Heart left ventricle (tissue), 16 donors: Measurements from ENCODE around the gene SUSD4. TPM values are rescaled to one million over a fixed set of nuclear protein-coding genes. Genes with fewer than 3 reads are reported as not detected.

ENCODE experiments used
- ATAC-seq, 4 donors: fragments of 200-7000 bp; cut with Tn5 transposase; one replicate each; pipeline ENCODE4 v1.9.1; 2020 to 2022; ENCODE audit warnings: moderate library complexity in 4 of 4, mild to moderate bottlenecking in 3 of 4, moderate number of reproducible peaks in 1 of 4
- DNase-seq, 5 donors: peaks; one replicate each; pipeline ENCODE4 v3.0.0-alpha.2; 2020
- H3K27ac ChIP-seq, 12 donors: fragments of 200-600 bp; sonication (generic) in 4 of 12; one replicate each; pipeline versions ENCODE4 v1.5.0 to v1.8.0; 2016 to 2022; ENCODE audit warnings: mild to moderate bottlenecking in 2 of 12
- H3K27me3 ChIP-seq, 9 donors: fragments of 200-600 bp; sonication (generic) in 2 of 9; one replicate each; pipeline versions ENCODE4 v1.5.1 to v1.8.0; 2016 to 2022; ENCODE audit warnings: mild to moderate bottlenecking in 3 of 9
- H3K36me3 ChIP-seq, 9 donors: fragments of 200-600 bp; sonication (generic) in 2 of 9; one replicate each; pipeline versions ENCODE4 v1.5.0 to v1.8.0; 2018 to 2022; ENCODE audit warnings: mild to moderate bottlenecking in 2 of 9
- H3K4me1 ChIP-seq, 12 donors: fragments of 200-600 bp; sonication (generic) in 4 of 12; one replicate each; pipeline versions ENCODE4 v1.5.0 to v1.8.0; 2016 to 2022; ENCODE audit warnings: mild to moderate bottlenecking in 3 of 12
- H3K4me3 ChIP-seq, 12 donors: fragments of 200-600 bp; sonication (generic) in 4 of 12; one replicate each; pipeline versions ENCODE4 v1.5.0 to v1.8.0; 2017 to 2022; ENCODE audit warnings: mild to moderate bottlenecking in 9 of 12, moderate library complexity in 4 of 12
- H3K9me3 ChIP-seq, 12 donors: fragments of 200-600 bp; sonication (generic) in 4 of 12; one replicate each; pipeline versions ENCODE4 v1.5.0 to v1.8.0; 2016 to 2022; ENCODE audit warnings: mild to moderate bottlenecking in 1 of 12
- CTCF ChIP-seq, 12 donors: fragments of 200-600 bp; sonication (generic) in 4 of 12; IDR thresholded peaks; one replicate each; pipeline versions ENCODE4 v1.5.0 to v1.8.0; 2018 to 2022; ENCODE audit warnings: antibody characterized with exemption in 12 of 12, mild to moderate bottlenecking in 5 of 12
- POLR2A ChIP-seq, 2 donors: fragments of 450-650 bp; IDR thresholded peaks; one replicate each; pipeline ENCODE4 v1.6.1; 2017; ENCODE audit warnings: antibody characterized with exemption in 2 of 2, mild to moderate bottlenecking in 2 of 2, moderate library complexity in 2 of 2
- whole genome bisulfite sequencing, 4 donors: extraction: QIAGEN DNeasy Blood & Tissue Kit in 2 of 4; methylation state at CpG; one replicate each; pipeline versions ENCODE4 v1.1.5 to v1.1.7; 2013 to 2018; 5-methylcytosine and 5-hydroxymethylcytosine counted together
- intact Hi-C, 10 donors: fragments of 100-400 bp; cut with DNase I; formaldehyde crosslinking; loops; one replicate each; pipeline versions ENCODE4 v1.11.1 to v1.14.2; 2022
- polyA plus RNA-seq, 2 donors: library from polyadenylated mRNA; stranded (reverse); fragments of 200-250 nt; gene quantifications; one replicate each; pipeline ENCODE4 v1.2.3, GENCODE V29; 2013
- total RNA-seq, 9 donors: library from RNA; depleted of rRNA in 2 of 9; stranded (reverse); fragments of >200 nt in 2 of 9; fragmentation: NEBNext Ultra II Directional in 3 of 9; extraction: Animal tissue kit (Norgen Biotek cat#: 25700) in 3 of 9; gene quantifications; one replicate each; pipeline versions ENCODE4 v1.1.0 to v1.2.4, GENCODE V29; 2016 to 2023
- donor health status: ischemic (EF 13 %, LVEDD 7.1; RV severe dilation, severe dysfunction).
- donor health status: healthy with polysubstance abuse.
- donor health status: DM: no; HTN: yes; CAD: no.
- donor health status: DM: no; HTN: no; CAD: no.
- donor health status: ischemic (EF 25% LVEDD 6.9; RV normal size, moderate dysfunction).
- donor health status: ischemic (EF 25% LVEDD 5.7; RV mildly dilated, moderate dysfunction).
- donor health status: healthy.
- donor health status: DM: yes; HTN: yes; CAD: no.
- donor health status: ischemic (EF 35%, LVEDD 5.7; RV mildly dilated, moderate dysfunction).
- donor health status: nonischemic (EF 11% LVEDD 7.7; RV severe dilation, severe dysfunction).
- donor health status: DM: yes; HTN: yes; CAD: no.
- donor health status: PGD.
- donor health status: ischemic (EF 29% LVEDD 5.4; RV normal size, mild dysfunction).
- donor health status: nonischemic (EF 23%, LVEDD 6.1; RV moderate dilation, normal function).

The SUSD4 gene
- total and polyA plus RNA-seq, 11 donors, result 0.40 to 27.2 (median 2.4) TPM

- 89 to 95% (median 93%) methylated on average over 7 of the region's 7 CpGs for WGBS, 4 donors
- DNase-seq, result no peak
- intact Hi-C loops, result loop anchor here in 1 of 10 donors (5.0 kb wide), 1 partner anchor 131 kb away; the partner anchor contains the start of gene SUSD4
- H3K27ac ChIP-seq, result no peak overlapping the region
- H3K27me3 ChIP-seq, result no peaks in the 10 kb centered on the region
- no peak overlapping the region for H3K4me3 ChIP-seq
- H3K36me3 ChIP-seq, result no peaks in the 10 kb centered on the region
- no peak for ATAC-seq
- no peak for TF ChIP-seq POLR2A (IDR thresholded peaks at IDR 0.05)
- TF ChIP-seq CTCF (IDR thresholded peaks at IDR 0.05), result no peak
- H3K9me3 ChIP-seq, result peaks cover 0 to 8% (median 0%) of the 10 kb centered on the region in 12 donors
- H3K4me1 ChIP-seq, result peaks cover 0 to 22% (median 14%) of the 10 kb centered on the region in 12 donors
Observed at GRCh38 chr1:223231011-223231572, 132.9 kb downstream of the SUSD4 start.

DNA sequence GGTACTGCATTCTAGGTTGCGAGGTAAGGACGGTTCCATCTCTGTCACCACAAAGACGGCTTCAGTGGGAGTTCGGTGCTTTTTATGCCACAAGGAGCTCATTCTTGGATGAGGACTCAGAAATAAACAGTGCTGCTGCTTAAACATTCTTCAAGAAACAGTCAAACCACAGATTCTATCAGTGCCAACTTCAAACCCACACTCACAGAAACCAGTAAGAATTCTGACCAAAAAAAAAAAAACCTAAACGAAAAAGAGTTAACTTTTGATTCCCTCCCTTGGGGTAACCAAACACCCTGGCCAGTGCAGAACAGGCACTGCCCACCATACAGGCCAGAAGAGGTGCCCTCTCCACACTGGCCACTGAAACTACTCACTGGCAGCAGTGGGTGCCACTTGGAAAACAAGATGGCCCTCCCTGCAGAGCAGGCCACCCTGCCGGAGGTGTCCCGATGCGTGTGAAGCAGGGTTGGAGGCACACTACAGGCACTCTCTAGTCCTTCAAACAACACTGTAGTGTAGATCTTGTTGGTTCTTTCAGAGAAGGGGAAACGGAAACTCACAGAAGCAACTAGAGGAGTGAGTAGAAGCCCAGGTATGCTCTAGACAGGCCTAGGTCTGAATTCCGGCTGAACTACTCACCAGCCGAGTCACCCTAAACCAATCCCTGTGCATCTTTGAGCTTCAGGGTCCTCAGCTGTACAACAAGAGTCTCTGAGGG is 133.7 kb downstream of the SUSD4 start:
- peaks cover 0 to 22% (median 14%) of the 10 kb centered on the region in 12 donors for H3K4me1 ChIP-seq
- ATAC-seq, result no peak
- H3K9me3 ChIP-seq, result no peaks in the 10 kb centered on the region
- TF ChIP-seq CTCF (IDR thresholded peaks at IDR 0.05), result no peak
- TF ChIP-seq POLR2A (IDR thresholded peaks at IDR 0.05), result no peak
- H3K36me3 ChIP-seq, result no peaks in the 10 kb centered on the region
- H3K27ac ChIP-seq, result no peak overlapping the region
- no peak for DNase-seq
- no peak overlapping the region for H3K4me3 ChIP-seq
- intact Hi-C loops, result loop anchor here in 1 of 10 donors (5.0 kb wide), 1 partner anchor 132 kb away; the partner anchor contains the start of gene SUSD4
- no peaks in the 10 kb centered on the region for H3K27me3 ChIP-seq
- WGBS, 4 donors, result 89 to 97% (median 92%) methylated on average over 11 of the region's 11 CpGs

DNA sequence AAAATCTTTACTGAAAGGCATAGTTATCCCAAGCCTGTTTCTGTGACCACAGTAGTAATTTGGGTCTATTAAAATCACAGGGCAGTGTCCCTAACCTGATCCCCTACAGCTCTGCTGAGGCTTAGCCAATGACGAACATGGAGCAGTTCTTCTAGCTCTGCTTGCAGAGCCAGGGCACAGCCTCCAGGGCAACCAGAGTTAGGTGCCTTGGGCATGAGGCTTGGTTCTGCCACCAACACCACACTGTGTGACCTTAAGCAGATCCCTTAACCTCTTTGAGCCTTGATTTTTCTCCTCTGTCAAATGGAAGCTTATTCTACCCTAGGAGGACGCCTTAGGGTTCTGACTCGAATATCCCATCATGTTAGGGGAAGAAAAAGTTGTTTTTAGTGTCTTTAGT is 134.2 kb downstream of the SUSD4 start:
- H3K27ac ChIP-seq, result no peak overlapping the region
- 82 to 91% (median 87%) methylated on average over 3 of the region's 3 CpGs for WGBS, 4 donors

More for the DNA sequence above, 134.2 kb downstream of the SUSD4 start:
- Histone ChIP-seq H3K4me3 (no peak overlapping the region), H3K9me3 (no peaks in the 10 kb centered on the region), H3K27me3 (no peaks in the 10 kb centered on the region), H3K36me3 (no peaks in the 10 kb centered on the region), H3K4me1 (peaks cover 0 to 21% (median 14%) of the 10 kb centered on the region in 12 donors)
- ATAC-seq, result no peak
- TF ChIP-seq POLR2A (IDR thresholded peaks at IDR 0.05) (no peak), CTCF (IDR thresholded peaks at IDR 0.05) (no peak)
- no peak for DNase-seq
- intact Hi-C loops, result loop anchor here in 1 of 10 donors (5.0 kb wide), 1 partner anchor 133 kb away; the partner anchor contains the start of gene SUSD4
